K562 (cell line): Measurements from ENCODE around the gene MYCBP. TPM values are rescaled to one million over a fixed set of nuclear protein-coding genes. Genes with fewer than 3 reads are reported as not detected.

Source experiments
- CSDE1 ChIP-seq, 2 experiments: fragments of 450-650 bp; IDR thresholded peaks; 2 replicates each; pipeline ENCODE4 v1.6.1; 2016; ENCODE audit warnings: mild to moderate bottlenecking in 1 of 2
- HOXB6 ChIP-seq: fragments of 250-450 bp; sonication (Bioruptor Pico); IDR thresholded peaks from 2 replicates; pipeline ENCODE4 v1.5.1; 2022; ENCODE audit warnings: mild to moderate bottlenecking, borderline replicate concordance
- POLR3A ChIP-seq: IDR thresholded peaks from 2 replicates; pipeline ENCODE4 v1.6.1; 2011; ENCODE audit warnings: borderline replicate concordance, mild to moderate bottlenecking, moderate library complexity; ENCODE audit not compliant: insufficient read length, insufficient read depth; ENCODE audit errors: extremely low read depth
- SMARCA5 ChIP-seq: fragments of 450-650 bp; IDR thresholded peaks from 2 replicates; pipeline ENCODE4 v1.6.1; 2016
- ZBTB17 ChIP-seq: fragments of 450-650 bp; formaldehyde crosslinking; IDR thresholded peaks from 2 replicates; pipeline ENCODE4 v1.4.0; 2020; ENCODE audit warnings: mild to moderate bottlenecking
- ZNF143 ChIP-seq: sonication (generic); formaldehyde crosslinking; IDR thresholded peaks from 2 replicates; pipeline ENCODE4 v1.9.0; 2022; ENCODE audit warnings: mild to moderate bottlenecking, missing genetic modification reagents
- ZNF347 ChIP-seq: fragments of 450-650 bp; formaldehyde crosslinking; IDR thresholded peaks from 2 replicates; pipeline ENCODE4 v1.4.0; 2020; ENCODE audit warnings: low read depth, mild to moderate bottlenecking, moderate library complexity
- polyA plus RNA-seq, 8 experiments: library from polyadenylated mRNA; depleted of rRNA in 4 of 8; stranded (reverse) in 5 of 8; unstranded in 3 of 8; fragments of >200 nt; fragmentation: Nextera tagmentation in 2 of 8; fragmentation: Illumina TruSeq in 1 of 8; extraction: Ambion mirVana in 2 of 8; extraction: Trizol in 1 of 8; gene quantifications; 2 replicates each; pipeline versions ENCODE4 v1.2.1 to v1.2.3, GENCODE V29; 2011 to 2014; ENCODE audit warnings: inconsistent platforms in 1 of 8, missing spikeins in 1 of 8
- total RNA-seq, 7 experiments: library from RNA; depleted of rRNA in 6 of 7; stranded (reverse); fragments of >200 nt in 6 of 7; fragmentation: Illumina TruSeq in 2 of 7; extraction: Trizol in 2 of 7; gene quantifications; 2 replicates each; pipeline versions ENCODE4 v1.2.1 to v1.2.3, GENCODE V29; 2011 to 2021; ENCODE audit warnings: low replicate concordance in 1 of 7
- TF ChIP-seq, protein P1 (sequence below): fragments of 150-350 bp; conservative IDR thresholded peaks from 2 replicates; pipeline ENCODE4 v1.6.1; 2014; ENCODE audit warnings: low read length
- TF ChIP-seq, protein P2 (sequence below): fragments of 450-650 bp; IDR thresholded peaks from 2 replicates; pipeline ENCODE4 v1.6.1; 2016; ENCODE audit warnings: mild to moderate bottlenecking, moderate library complexity
- TF ChIP-seq, protein P3 (sequence below): fragments of 450-650 bp; conservative IDR thresholded peaks from 2 replicates; pipeline ENCODE4 v1.6.1; 2016; ENCODE audit warnings: missing genetic modification characterization, low read depth, mild to moderate bottlenecking, control low read depth, missing compliant biosample characterization

Gene MYCBP
- total and polyA plus RNA-seq, 9 of the 15 experiments (the other 6 are each of a cell fraction or from before 2014, with no cell fraction given) = 32.3 to 253 (median 72.9) TPM

DNA sequence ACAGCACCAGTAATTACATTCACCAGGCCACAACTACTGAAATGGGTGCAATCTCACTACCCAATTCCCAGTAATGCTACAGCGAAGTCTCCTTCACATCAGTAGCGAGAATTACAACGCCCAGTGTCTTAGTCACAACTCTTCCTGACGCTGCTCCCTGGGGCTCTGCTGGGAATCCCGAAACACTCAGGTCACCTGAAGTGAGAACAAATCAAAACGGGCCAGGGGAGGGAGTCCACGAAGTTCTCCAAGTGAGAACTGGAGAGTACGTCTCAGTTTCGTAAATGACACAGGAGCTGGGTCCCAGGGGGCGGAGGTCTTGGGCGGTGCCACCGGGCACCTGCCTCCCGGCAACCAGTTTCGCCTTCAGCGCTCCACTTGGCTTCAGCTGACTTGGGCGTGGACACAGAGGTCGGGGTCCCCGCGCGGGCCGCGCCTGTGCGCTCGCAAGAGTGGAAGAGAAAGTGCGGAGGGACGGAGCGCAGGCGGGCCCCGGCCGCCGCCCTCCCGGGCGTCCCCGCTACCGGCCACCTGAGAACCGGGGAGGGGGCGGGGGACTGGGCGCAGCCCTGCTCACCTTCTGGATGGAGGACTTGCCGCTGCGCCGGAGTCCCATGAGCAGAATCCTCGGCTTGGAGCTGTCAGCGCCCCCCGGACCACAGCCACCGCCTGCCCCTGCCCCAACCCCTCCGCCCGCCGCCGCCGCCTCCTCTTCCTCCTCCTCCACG, 14.2 kb downstream of the MYCBP start (continued):
- TF ChIP-seq, protein P1, sequence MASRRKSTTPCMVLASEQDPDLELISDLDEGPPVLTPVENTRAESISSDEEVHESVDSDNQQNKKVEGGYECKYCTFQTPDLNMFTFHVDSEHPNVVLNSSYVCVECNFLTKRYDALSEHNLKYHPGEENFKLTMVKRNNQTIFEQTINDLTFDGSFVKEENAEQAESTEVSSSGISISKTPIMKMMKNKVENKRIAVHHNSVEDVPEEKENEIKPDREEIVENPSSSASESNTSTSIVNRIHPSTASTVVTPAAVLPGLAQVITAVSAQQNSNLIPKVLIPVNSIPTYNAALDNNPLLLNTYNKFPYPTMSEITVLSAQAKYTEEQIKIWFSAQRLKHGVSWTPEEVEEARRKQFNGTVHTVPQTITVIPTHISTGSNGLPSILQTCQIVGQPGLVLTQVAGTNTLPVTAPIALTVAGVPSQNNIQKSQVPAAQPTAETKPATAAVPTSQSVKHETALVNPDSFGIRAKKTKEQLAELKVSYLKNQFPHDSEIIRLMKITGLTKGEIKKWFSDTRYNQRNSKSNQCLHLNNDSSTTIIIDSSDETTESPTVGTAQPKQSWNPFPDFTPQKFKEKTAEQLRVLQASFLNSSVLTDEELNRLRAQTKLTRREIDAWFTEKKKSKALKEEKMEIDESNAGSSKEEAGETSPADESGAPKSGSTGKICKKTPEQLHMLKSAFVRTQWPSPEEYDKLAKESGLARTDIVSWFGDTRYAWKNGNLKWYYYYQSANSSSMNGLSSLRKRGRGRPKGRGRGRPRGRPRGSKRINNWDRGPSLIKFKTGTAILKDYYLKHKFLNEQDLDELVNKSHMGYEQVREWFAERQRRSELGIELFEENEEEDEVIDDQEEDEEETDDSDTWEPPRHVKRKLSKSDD = no peak
- TF ChIP-seq, protein P2, sequence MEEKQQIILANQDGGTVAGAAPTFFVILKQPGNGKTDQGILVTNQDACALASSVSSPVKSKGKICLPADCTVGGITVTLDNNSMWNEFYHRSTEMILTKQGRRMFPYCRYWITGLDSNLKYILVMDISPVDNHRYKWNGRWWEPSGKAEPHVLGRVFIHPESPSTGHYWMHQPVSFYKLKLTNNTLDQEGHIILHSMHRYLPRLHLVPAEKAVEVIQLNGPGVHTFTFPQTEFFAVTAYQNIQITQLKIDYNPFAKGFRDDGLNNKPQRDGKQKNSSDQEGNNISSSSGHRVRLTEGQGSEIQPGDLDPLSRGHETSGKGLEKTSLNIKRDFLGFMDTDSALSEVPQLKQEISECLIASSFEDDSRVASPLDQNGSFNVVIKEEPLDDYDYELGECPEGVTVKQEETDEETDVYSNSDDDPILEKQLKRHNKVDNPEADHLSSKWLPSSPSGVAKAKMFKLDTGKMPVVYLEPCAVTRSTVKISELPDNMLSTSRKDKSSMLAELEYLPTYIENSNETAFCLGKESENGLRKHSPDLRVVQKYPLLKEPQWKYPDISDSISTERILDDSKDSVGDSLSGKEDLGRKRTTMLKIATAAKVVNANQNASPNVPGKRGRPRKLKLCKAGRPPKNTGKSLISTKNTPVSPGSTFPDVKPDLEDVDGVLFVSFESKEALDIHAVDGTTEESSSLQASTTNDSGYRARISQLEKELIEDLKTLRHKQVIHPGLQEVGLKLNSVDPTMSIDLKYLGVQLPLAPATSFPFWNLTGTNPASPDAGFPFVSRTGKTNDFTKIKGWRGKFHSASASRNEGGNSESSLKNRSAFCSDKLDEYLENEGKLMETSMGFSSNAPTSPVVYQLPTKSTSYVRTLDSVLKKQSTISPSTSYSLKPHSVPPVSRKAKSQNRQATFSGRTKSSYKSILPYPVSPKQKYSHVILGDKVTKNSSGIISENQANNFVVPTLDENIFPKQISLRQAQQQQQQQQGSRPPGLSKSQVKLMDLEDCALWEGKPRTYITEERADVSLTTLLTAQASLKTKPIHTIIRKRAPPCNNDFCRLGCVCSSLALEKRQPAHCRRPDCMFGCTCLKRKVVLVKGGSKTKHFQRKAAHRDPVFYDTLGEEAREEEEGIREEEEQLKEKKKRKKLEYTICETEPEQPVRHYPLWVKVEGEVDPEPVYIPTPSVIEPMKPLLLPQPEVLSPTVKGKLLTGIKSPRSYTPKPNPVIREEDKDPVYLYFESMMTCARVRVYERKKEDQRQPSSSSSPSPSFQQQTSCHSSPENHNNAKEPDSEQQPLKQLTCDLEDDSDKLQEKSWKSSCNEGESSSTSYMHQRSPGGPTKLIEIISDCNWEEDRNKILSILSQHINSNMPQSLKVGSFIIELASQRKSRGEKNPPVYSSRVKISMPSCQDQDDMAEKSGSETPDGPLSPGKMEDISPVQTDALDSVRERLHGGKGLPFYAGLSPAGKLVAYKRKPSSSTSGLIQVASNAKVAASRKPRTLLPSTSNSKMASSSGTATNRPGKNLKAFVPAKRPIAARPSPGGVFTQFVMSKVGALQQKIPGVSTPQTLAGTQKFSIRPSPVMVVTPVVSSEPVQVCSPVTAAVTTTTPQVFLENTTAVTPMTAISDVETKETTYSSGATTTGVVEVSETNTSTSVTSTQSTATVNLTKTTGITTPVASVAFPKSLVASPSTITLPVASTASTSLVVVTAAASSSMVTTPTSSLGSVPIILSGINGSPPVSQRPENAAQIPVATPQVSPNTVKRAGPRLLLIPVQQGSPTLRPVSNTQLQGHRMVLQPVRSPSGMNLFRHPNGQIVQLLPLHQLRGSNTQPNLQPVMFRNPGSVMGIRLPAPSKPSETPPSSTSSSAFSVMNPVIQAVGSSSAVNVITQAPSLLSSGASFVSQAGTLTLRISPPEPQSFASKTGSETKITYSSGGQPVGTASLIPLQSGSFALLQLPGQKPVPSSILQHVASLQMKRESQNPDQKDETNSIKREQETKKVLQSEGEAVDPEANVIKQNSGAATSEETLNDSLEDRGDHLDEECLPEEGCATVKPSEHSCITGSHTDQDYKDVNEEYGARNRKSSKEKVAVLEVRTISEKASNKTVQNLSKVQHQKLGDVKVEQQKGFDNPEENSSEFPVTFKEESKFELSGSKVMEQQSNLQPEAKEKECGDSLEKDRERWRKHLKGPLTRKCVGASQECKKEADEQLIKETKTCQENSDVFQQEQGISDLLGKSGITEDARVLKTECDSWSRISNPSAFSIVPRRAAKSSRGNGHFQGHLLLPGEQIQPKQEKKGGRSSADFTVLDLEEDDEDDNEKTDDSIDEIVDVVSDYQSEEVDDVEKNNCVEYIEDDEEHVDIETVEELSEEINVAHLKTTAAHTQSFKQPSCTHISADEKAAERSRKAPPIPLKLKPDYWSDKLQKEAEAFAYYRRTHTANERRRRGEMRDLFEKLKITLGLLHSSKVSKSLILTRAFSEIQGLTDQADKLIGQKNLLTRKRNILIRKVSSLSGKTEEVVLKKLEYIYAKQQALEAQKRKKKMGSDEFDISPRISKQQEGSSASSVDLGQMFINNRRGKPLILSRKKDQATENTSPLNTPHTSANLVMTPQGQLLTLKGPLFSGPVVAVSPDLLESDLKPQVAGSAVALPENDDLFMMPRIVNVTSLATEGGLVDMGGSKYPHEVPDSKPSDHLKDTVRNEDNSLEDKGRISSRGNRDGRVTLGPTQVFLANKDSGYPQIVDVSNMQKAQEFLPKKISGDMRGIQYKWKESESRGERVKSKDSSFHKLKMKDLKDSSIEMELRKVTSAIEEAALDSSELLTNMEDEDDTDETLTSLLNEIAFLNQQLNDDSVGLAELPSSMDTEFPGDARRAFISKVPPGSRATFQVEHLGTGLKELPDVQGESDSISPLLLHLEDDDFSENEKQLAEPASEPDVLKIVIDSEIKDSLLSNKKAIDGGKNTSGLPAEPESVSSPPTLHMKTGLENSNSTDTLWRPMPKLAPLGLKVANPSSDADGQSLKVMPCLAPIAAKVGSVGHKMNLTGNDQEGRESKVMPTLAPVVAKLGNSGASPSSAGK = no peak
- TF ChIP-seq POLR3A (no peak), HOXB6 (CRISPR knock-in tag) (no peak), CSDE1 (IDR thresholded peaks at IDR 0.05) (no peak), SMARCA5 (no peak), ZNF143 (CRISPR knock-in tag) (no peak), ZNF347 (no peak), ZBTB17 (no peak)
- TF ChIP-seq, protein P3, sequence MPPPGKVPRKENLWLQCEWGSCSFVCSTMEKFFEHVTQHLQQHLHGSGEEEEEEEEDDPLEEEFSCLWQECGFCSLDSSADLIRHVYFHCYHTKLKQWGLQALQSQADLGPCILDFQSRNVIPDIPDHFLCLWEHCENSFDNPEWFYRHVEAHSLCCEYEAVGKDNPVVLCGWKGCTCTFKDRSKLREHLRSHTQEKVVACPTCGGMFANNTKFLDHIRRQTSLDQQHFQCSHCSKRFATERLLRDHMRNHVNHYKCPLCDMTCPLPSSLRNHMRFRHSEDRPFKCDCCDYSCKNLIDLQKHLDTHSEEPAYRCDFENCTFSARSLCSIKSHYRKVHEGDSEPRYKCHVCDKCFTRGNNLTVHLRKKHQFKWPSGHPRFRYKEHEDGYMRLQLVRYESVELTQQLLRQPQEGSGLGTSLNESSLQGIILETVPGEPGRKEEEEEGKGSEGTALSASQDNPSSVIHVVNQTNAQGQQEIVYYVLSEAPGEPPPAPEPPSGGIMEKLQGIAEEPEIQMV (tag) = no peak
